Keratinocyte (primary cell): Measurements from ENCODE around the gene MYB. TPM values are rescaled to one million over a fixed set of nuclear protein-coding genes. Genes with fewer than 3 reads are reported as not detected.

Experiments
- DNase-seq: peaks from one replicate; pipeline ENCODE4 v3.0.0-alpha.2; 2011; ENCODE audit warnings: low read depth, missing footprints, low spot score
- FAIRE-seq: peaks from 2 replicates; lab custom pipeline; 2011; peaks lifted over from hg19 to GRCh38; lab: Jason Lieb, UNC
- H2AFZ ChIP-seq: 2 replicates; pipeline ENCODE4 v1.6.0; 2012; ENCODE audit warnings: low read length, control low read depth, inconsistent platforms; ENCODE audit not compliant: control insufficient read depth
- H3K27ac ChIP-seq: 2 replicates; pipeline ENCODE4 v1.5.1; 2011; ENCODE audit warnings: low read length; ENCODE audit not compliant: control insufficient read depth, insufficient read depth
- H3K27me3 ChIP-seq: 3 replicates; pipeline ENCODE4 v1.6.0; 2011; ENCODE audit warnings: low read length; ENCODE audit not compliant: control insufficient read depth, insufficient read depth; ENCODE audit errors: extremely low read depth
- H3K36me3 ChIP-seq, 2 experiments: 2 replicates in 1 of 2; 3 replicates in 1 of 2; pipeline ENCODE4 v1.5.1; 2011; ENCODE audit warnings: low read length in 2 of 2, mild to moderate bottlenecking in 1 of 2; ENCODE audit not compliant: control insufficient read depth in 2 of 2, insufficient read depth in 2 of 2; ENCODE audit errors: extremely low read depth in 1 of 2
- H3K4me1 ChIP-seq: 3 replicates; pipeline ENCODE4 v1.5.1; 2011; ENCODE audit warnings: low read length; ENCODE audit not compliant: control insufficient read depth, insufficient read depth; ENCODE audit errors: extremely low read depth
- H3K4me2 ChIP-seq: 3 replicates; pipeline ENCODE4 v1.6.0; 2011; ENCODE audit warnings: low read depth, low read length; ENCODE audit not compliant: control insufficient read depth, insufficient read depth; ENCODE audit errors: extremely low read depth
- H3K4me3 ChIP-seq, 3 experiments: fragments of 200-600 bp in 1 of 3; sonication (generic) in 1 of 3; 2 replicates in 2 of 3; 3 replicates in 1 of 3; pipeline ENCODE4 v1.5.1; 2011 to 2016; ENCODE audit warnings: low read length in 3 of 3, mild to moderate bottlenecking in 3 of 3, control low read depth in 2 of 3, inconsistent platforms in 1 of 3, low read depth in 1 of 3, mixed read lengths in 1 of 3, mixed run types in 1 of 3, moderate library complexity in 1 of 3; ENCODE audit not compliant: control insufficient read depth in 2 of 3, insufficient read depth in 2 of 3; ENCODE audit errors: extremely low read depth in 1 of 3
- H3K79me2 ChIP-seq: 2 replicates; pipeline ENCODE4 v1.6.0; 2012; ENCODE audit warnings: low read length; ENCODE audit not compliant: control insufficient read depth, insufficient read depth
- H3K9ac ChIP-seq: 3 replicates; pipeline ENCODE4 v1.6.0; 2011; ENCODE audit warnings: low read length; ENCODE audit not compliant: control insufficient read depth, insufficient read depth; ENCODE audit errors: extremely low read depth
- H3K9me1 ChIP-seq: 3 replicates; pipeline ENCODE4 v1.6.0; 2011; ENCODE audit warnings: low read length; ENCODE audit not compliant: control insufficient read depth, insufficient read depth; ENCODE audit errors: extremely low read depth
- H3K9me3 ChIP-seq: 2 replicates; pipeline ENCODE4 v1.5.1; 2012; ENCODE audit warnings: low read depth, low read length; ENCODE audit not compliant: control insufficient read depth
- H4K20me1 ChIP-seq: 3 replicates; pipeline ENCODE4 v1.6.0; 2011; ENCODE audit warnings: low read length; ENCODE audit not compliant: control insufficient read depth, insufficient read depth; ENCODE audit errors: extremely low read depth
- EZH2 ChIP-seq: IDR thresholded peaks from one replicate; pipeline ENCODE4 v1.6.1; 2012; ENCODE audit warnings: inconsistent platforms, mild to moderate bottlenecking, low read length, moderate library complexity
- dilution Hi-C: fragments of 300-500 bp; cut with MboI; formaldehyde crosslinking; loops from one replicate; pipeline ENCODE4 v1.7.0; 2020; ENCODE audit warnings: low sequenced_read_pairs; ENCODE audit not compliant: extremely low pct_ligation_motif_present
- polyA plus RNA-seq, 5 experiments: library from polyadenylated mRNA; depleted of rRNA in 3 of 5; stranded (reverse) in 3 of 5; stranded (forward) in 1 of 5; unstranded in 1 of 5; fragments of >200 nt; gene quantifications; 1 replicate in 1 of 5; 2 replicates in 3 of 5; 3 replicates in 1 of 5; pipeline versions ENCODE4 v1.2.1 to v1.2.3, GENCODE V29; 2011 to 2012; ENCODE audit warnings: missing spikeins in 2 of 5, low read depth in 1 of 5, low replicate concordance in 1 of 5
- TF ChIP-seq, protein P1 (sequence below), 3 experiments: IDR thresholded peaks in 1 of 3; conservative IDR thresholded peaks in 1 of 3; optimal IDR thresholded peaks in 1 of 3; 2 replicates in 2 of 3; 3 replicates in 1 of 3; pipeline versions ENCODE3 to v1.5.1; 2011; ENCODE audit warnings: low read length in 3 of 3, mild to moderate bottlenecking in 3 of 3, moderate library complexity in 2 of 3, control low read depth in 1 of 3, inconsistent platforms in 1 of 3; ENCODE audit not compliant: insufficient read depth in 2 of 3; ENCODE audit errors: extremely low read depth in 1 of 3

Gene MYB
- polyA plus RNA-seq, 1 donor (not counting 4 experiments of a cell fraction or from before 2014, with no cell fraction given): 0.04 TPM

- H3K4me2 ChIP-seq: no peak overlapping the region
- no peaks in the 10 kb centered on the region for H3K36me3 ChIP-seq
- no peak overlapping the region for H3K4me3 ChIP-seq
- no peaks in the 10 kb centered on the region for H3K9me1 ChIP-seq
- no peaks in the 10 kb centered on the region for H4K20me1 ChIP-seq
- H3K79me2 ChIP-seq: no peaks in the 10 kb centered on the region
- FAIRE-seq (peak; percentile 13), DNase-seq (no peak)
- H3K9me3 ChIP-seq: no peaks in the 10 kb centered on the region
- H3K27me3 ChIP-seq: no peaks in the 10 kb centered on the region
- dilution Hi-C loops: no loop called here
- no peak overlapping the region for H3K27ac ChIP-seq
- peaks cover 14% of the 10 kb centered on the region for H3K4me1 ChIP-seq
- H3K9ac ChIP-seq: no peak overlapping the region
- no peak overlapping the region for H2AFZ ChIP-seq
- TF ChIP-seq EZH2: no peak
- TF ChIP-seq, protein P1, sequence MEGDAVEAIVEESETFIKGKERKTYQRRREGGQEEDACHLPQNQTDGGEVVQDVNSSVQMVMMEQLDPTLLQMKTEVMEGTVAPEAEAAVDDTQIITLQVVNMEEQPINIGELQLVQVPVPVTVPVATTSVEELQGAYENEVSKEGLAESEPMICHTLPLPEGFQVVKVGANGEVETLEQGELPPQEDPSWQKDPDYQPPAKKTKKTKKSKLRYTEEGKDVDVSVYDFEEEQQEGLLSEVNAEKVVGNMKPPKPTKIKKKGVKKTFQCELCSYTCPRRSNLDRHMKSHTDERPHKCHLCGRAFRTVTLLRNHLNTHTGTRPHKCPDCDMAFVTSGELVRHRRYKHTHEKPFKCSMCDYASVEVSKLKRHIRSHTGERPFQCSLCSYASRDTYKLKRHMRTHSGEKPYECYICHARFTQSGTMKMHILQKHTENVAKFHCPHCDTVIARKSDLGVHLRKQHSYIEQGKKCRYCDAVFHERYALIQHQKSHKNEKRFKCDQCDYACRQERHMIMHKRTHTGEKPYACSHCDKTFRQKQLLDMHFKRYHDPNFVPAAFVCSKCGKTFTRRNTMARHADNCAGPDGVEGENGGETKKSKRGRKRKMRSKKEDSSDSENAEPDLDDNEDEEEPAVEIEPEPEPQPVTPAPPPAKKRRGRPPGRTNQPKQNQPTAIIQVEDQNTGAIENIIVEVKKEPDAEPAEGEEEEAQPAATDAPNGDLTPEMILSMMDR (optimal IDR thresholded peaks at IDR 0.05 in 1 of 3, IDR thresholded peaks at IDR 0.05 in 1 of 3, conservative IDR thresholded peaks at IDR 0.05 in 1 of 3; ENCODE audit: extremely low read depth in 1 of 3, insufficient read depth in 2 of 3, low read length in 3 of 3): no peak
Measured at GRCh38 chr6:135215160-135215559, 34.1 kb downstream of the MYB start.

DNA sequence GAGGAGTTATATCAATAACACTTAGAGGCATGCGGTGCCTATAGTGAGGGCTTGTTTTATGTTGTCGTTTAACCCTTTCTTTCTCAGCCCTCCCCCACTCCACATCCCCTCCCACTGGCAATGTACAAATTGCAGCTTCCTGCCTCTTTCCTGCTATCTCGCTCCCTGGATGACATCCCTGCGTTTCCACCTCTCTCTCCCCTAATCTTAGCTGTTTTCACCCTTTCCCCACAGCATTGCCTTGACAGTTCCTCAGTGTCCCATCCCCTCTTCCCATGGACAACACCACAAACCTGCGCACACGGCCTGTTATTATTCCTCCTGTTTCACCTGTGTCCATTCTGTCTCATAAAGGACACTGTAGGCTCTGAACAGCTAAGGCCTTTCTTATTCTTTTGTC, 34.5 kb downstream of the MYB start:
- DNase-seq (no peak), FAIRE-seq (no peak)
- peaks cover 14% of the 10 kb centered on the region for H3K4me1 ChIP-seq

More for the DNA sequence above, 34.5 kb downstream of the MYB start:
- H3K4me3 ChIP-seq: no peak overlapping the region
- TF ChIP-seq, protein P1 (optimal IDR thresholded peaks at IDR 0.05 in 1 of 3, IDR thresholded peaks at IDR 0.05 in 1 of 3, conservative IDR thresholded peaks at IDR 0.05 in 1 of 3; ENCODE audit: extremely low read depth in 1 of 3, insufficient read depth in 2 of 3, low read length in 3 of 3): no peak
- no peak for TF ChIP-seq EZH2
- H2AFZ ChIP-seq: no peak overlapping the region
- no peaks in the 10 kb centered on the region for H4K20me1 ChIP-seq
- H3K9me1 ChIP-seq: no peaks in the 10 kb centered on the region
- H3K27me3 ChIP-seq: no peaks in the 10 kb centered on the region
- dilution Hi-C loops: no loop called here
- H3K27ac ChIP-seq: no peak overlapping the region
- no peaks in the 10 kb centered on the region for H3K9me3 ChIP-seq
- H3K79me2 ChIP-seq: no peaks in the 10 kb centered on the region
- no peak overlapping the region for H3K9ac ChIP-seq
- H3K4me2 ChIP-seq: no peak overlapping the region
- H3K36me3 ChIP-seq: no peaks in the 10 kb centered on the region
